HG03280 (cell line): ENCODE data around the gene ATAD2B.
A peak's percentile ranks its signal among the peaks of the same experiment; 100 is the strongest.
"Not testable (repeated sequence)": the region's sequence is repeated elsewhere in the genome, so short reads cannot be mapped to it uniquely, and the experiment has no call there.

ENCODE experiments used
- ATAC-seq: cut with Tn5 transposase; IDR thresholded peaks from one replicate; pipeline ENCODE4 v1.9.1; 2021; ENCODE audit warnings: mild to moderate bottlenecking, moderate library complexity; ENCODE audit not compliant: unreplicated experiment

The ATAD2B gene

DNA sequence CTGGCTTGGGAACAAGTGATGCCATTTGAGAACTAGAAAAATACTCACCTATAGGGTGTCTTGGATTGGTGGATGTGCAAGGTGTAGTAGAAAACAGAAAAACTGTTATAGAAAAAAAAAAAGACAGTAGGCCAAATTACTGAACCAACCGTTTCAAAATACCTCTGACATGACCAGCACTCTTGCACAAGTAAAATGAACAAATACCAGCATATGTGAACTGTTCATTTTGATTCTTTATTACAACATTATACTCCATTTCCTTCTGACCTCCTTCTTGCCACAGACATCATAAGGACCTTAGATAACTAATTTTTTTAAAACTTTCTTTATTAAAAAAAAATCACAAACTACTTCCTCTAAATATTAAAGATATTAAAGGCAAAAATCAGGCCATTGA, 125.5 kb downstream of the ATAD2B start:
- no peak for ATAC-seq

DNA sequence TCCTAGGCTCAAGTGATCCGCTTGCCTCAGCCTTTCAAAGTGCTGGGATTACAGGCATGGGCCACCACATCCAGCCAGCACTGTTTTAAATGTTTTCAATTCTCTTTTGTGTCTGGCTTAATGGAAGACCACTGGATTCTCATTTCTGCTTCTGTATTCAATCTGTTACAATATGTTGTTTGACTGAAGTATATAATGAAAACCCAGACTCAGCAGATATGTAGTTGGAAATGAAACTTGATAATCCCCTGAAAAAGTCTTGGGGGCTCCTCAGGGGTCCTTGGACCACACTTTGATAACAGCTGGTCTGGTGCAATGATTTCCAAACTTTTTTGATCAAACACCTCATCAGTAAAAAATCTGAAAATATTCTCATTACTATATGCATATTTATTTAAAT, 132.7 kb downstream of the ATAD2B start:
- ATAC-seq: no peak

DNA sequence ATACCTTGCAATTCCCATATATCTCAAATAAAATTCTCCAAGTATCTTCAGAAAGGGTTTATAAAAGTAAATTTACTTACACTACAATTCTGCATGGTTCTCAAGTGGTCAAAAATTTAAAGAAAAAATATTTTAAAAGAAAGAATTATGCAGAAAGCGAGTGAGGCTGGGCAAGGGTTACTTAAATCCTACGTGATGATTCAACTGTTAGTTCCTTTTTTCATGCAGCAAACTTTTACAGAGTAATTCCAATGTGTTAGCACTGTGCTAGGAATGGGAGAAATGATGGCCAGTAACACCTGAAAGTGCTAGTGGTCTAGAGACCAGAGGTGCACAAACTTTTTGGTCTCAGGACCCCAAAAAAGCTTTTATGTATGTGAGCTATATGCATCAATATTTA, 133.4 kb downstream of the ATAD2B start:
- ATAC-seq: no peak

DNA sequence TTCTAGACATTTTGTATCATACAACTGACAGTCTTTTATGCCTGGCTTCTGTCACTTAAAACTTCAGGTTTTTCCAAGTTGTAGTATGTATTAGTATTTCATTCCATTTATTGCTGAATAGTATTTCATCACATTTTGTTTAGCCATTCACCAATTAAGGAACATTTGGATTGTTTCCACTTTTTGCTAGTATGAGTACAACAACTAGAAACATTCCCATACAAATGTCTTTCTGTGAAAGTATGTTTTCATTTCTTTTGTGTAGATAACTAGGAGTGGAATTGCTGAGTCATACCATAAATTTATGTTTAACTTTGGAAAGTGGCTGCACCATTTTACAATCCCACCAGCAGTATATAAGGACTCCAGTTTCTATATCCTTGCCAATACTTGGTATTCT, 135.9 kb downstream of the ATAD2B start:
- no peak for ATAC-seq

DNA sequence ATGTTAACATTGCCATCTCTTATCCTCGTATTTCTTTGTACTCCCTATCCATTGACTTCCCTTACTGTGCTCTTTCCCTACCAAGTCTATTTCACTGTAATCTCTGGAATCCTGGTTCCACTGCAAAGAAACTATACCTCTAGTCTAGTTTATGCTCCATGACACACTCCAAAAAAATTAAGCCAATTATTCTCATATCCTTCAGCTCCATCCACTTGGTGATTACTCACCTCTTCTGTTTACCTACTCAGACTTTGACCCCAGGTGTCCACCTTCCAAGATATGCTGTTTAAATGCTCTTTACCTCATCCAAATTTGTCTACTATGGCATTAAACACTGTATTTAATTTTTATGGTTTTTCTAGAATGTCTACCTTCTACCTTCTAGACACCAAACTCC, 137.9 kb downstream of the ATAD2B start:
- ATAC-seq: no peak

DNA sequence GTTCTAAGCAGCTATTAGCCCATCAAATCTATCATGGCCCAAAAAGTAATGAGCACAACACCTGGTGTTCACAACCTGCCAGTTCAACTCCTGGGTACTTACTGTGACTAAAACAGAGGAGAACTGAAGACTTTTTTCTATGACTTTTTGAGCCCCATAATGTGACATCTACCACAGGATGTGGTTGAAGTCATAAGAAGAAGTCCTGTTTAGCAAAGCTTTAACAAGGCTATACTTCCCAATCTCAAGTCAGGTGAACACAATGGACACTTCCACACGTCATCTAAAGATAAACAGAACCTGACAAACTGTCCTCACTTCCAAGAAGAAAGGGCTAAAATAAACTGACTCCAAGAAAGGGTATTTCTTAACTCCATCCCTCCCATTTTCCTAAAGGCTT, 138.8 kb downstream of the ATAD2B start:
- peak; percentile 64 for ATAC-seq

DNA sequence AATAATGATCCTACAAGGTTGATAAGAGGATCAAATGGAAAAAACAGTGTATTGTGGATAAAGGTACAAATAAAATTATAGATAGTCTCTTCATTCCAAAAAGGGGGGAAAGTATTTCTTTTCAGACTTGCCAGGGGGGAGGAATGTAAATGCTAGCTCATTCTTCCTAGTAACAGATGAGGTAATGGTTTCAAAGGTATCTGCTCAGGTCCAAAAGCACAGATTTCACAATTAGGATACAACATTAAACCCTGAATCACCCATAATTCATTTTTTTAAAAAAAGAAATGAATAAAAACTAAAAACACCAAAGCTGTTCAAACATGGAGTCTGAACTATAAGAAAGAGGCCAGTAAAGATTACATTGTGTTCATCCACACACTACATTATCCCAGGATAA, 142.0 kb downstream of the ATAD2B start:
- ATAC-seq: no peak

DNA sequence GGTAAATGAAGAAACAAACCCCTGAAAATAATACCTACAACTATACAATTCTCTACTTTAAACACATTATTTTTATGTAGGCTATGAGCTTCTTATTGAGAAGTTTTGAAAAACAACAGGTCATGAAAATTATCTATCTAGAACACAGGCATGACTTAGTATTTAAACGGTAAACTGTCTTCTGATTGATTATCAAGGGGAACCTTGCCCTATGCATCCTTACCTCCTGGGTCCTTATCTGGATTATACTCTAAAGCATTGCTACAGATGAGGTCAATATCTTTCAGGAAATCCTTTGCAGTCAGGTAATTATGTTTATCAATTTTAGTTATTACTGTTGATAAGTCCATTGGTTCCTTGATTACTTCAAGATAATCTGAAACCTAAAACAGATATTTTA, 144.3 kb downstream of the ATAD2B start:
- no peak for ATAC-seq

DNA sequence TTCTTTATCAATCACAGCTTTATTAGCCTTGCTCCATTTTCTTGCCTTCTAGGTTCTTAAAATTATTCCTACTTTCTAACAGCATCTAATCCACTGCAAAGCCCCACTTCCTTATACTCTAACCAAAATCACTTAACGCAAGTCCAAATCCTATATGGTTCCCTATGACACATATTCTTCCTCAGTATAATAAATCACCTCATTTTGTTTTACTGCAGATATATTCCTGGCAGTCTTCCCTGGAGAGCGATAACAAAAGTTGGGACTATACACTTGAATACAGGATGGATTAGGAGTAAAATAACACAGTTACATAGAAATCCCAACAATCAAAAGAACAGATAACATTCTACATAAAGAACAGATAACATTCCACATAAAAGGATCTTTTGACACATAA, 144.8 kb downstream of the ATAD2B start:
- ATAC-seq: no peak

DNA sequence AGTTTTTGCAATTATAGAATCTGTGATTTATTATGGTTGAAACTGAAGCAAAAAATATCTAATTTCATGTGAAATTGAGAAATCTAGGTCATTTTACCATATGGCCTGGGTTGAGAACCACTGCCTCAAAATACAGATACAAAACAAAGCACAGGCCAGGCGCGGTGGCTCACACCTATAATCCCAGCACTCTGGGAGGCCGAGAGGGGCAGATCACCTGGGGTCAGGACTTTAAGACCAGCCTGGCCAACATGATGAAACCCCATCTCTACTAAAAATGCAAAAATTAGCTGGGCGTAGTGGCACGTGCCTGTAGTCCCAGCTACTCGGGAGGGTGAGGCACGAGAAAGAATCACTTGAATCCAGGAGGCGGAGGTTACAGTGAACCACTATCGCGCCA, 146.5 kb downstream of the ATAD2B start:
- ATAC-seq: not testable (repeated sequence)

DNA sequence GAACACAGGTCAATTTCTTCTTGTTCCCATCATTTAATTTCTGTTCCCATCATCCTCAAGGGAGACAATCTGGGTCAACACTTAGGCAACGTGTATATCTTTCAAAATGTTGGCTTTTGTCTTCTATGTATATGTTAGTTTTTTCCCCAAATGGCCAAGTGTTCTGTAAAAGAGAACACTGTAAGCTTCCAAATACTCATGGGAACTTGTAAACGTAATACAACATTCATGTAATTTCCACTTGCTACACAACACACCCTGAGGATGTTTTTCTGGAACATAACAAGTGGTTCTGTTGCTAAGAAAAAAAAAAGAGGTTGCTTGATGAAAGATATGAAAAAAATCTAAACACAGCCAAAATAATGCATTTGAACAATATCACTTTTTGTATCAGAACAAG, 149.1 kb downstream of the ATAD2B start:
- ATAC-seq: no peak

DNA sequence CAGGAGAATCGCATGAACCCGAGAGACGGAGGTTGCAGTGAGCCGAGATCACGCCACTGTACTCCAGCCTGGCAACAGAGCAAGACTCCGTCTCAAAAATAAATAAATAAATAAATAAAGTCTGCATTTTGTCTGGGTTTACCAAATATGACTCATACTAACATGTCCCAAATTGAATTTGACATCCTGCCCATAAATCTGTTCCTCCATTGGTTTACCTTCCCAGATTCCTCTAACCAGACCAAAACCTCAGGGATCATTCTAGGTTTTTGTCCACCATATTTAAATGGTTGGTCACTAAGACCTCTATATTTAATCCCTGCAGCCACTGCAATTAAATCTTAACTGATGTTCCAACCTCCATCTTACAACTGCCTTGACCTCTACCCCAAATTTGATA, 150.9 kb downstream of the ATAD2B start:
- ATAC-seq: no peak

DNA sequence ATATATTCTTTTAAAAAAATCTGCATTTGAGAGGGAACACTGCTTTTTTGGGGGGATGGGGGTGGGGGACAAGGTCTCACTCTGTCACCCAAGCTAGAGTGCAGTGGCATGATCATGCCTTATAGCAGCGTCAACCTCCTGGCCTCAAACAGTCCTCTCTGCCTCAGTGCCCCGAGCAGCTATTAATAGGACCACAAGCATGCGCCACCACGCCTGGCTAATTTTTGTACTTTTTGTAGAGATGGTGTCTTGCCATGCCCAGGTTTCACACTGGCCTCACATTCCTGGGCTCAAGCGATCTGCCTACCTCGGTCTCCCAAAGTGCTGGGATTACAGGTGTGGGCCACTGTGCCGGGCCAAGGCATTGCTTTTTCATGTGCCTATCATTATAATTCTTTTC, 154.2 kb downstream of the ATAD2B start:
- no peak for ATAC-seq

DNA sequence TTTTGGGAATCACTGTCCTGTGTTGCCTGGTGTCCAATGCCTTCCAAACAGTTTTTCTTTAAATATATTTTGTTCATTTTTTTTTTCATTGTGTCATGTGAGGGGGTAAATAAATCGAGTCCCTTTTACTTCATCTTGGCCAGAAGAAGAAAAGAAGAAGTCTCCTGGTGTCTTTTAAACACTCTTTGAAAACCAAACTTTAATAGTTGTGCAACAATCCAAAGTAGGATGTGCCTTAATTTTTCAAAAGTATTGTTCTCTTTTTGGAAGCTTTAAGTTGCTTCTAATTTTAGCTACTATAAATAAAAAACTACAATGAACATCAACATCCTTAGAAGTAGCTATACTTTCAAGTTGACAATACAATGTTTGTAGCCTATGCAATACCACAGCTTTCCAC, 154.9 kb downstream of the ATAD2B start:
- no peak for ATAC-seq

DNA sequence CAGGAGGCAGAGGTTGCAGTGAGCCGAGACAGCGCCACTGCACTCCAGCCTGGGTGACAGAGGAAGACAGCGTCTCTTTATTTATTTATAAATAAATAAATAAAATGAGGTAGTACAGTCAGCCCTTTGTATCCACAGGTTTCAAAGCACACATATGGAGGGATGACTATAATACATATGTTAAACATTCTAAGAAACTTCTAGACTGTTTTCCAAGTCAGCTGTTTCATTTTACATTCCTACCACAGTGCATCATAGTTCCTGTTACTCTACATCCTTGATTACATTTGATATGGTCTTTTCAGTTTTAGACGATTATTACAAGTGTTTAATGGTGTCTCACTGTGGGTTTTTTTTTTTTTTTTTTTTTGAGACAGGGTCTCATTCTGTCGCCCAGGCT, 157.6 kb downstream of the ATAD2B start:
- no peak for ATAC-seq

DNA sequence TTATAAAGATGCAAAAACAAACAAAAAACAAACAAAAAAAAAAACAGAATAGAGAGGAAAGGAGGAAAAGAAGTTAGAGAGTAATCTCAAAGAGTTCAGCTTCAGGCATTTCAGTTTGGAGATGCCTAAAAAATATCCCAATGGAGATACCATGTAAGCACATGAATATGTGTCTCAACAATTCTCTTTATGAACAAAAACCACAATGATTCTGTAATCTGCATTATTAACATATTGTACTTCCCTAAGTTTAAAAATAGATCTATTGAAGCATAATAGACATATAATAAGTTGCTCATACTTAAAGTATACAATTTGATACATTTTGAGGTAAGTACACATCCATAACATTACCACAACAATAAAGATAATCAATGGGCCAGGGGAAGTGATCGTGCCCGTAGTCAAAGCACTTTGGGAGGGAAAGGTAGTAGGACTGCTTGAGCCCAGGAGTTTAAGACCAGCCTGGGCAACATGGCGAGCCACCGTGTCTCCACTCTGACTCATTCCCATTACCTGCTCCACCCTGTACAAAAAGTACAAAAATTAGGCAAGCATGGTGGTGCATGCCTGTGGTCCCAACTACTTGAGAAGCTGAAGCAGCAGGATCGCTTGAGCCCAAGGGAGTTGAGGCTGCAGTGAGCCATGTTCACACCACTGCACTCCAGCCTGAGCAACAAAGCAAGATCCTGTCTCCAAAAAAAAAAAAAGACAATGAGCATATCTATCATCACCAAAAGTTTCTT, 158.9 kb downstream of the ATAD2B start:
- no peak for ATAC-seq

DNA sequence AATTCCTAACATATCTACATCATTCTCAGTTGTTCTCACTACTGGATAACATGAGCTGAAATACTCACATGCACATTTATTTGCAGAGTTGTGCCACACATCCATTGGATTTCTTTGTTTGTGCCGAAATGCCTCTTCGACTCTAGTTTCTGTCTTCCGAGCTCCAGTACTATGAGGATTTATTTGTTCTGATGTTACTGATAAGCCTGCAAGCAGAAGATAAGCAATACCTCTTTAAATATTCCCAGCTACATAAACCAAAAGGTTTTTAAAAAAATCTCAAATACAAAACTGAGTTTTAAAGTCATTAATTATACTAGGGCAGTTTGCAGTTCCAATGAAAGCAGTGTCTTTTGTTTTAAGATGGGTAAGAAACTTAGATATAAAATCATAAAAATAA, 164.8 kb downstream of the ATAD2B start:
- ATAC-seq: no peak

DNA sequence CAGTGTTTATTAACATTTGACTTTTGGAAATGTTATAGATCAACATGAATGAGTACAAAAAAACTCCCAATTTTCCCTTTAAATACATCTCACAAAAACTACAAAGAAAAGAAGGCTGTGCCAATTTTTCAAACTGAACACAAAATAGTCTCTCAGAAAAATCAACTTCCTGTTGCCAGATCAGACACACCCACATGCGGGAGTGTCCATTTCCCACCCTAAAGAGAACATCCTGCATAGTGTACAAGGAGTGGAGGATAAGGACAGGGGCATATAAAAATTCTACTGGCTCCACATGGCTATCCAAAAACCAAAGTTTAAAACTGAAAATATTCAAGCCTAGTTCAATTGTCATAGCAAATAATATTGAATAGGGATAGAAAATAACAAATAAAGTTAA, 165.3 kb downstream of the ATAD2B start:
- no peak for ATAC-seq

DNA sequence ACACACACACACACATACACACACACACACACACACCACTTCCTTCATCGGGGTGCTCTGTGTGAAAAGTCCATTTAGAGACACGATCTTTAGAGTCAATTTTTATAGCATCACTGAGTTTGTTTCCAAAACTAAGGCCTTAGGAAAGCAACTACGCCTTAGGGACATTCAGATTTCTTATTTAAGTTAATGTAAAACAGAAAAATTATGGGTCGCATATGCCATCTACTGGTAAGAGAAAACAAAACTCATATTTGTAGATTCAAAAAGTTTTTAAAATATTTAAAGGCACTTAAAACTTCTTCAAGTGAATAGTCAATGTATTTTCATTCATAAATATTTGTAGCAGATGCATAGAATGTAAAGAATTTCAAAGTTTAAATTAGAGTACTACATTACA, 166.2 kb downstream of the ATAD2B start:
- no peak for ATAC-seq

DNA sequence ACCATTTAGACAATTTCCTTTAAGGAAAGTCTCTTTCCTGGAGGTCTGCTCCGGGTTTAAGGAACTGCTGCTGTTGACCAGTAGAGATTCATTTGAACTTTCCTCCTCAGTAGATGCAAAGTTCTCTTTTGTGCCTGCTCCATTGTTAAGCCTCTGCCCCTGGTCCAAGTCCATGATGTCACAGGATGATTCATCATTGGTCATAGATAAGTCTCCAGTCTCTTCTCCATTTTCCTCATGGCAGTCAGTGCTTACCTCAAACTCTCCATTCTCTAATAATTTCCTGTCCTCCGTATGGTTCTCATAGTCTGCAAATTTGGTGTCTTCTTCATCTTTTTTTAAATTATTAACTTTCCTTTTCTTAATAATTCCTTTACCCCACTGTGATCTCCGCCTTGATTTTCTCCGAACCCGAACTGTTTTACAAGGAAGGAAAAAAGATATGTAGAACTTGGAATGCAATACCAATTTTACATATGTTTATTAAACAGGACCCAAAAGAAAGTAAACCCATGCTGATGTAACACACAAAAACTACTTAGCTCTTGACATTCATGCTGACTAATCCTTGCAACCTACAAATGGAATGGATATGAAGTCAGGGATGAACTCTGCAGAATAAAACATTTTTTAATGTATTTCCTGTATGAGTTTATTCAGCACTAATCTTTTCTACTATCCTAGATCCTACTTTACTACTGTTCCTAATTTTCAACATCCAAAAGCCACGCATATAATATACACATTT, 169.1 kb downstream of the ATAD2B start:
- ATAC-seq: no peak

DNA sequence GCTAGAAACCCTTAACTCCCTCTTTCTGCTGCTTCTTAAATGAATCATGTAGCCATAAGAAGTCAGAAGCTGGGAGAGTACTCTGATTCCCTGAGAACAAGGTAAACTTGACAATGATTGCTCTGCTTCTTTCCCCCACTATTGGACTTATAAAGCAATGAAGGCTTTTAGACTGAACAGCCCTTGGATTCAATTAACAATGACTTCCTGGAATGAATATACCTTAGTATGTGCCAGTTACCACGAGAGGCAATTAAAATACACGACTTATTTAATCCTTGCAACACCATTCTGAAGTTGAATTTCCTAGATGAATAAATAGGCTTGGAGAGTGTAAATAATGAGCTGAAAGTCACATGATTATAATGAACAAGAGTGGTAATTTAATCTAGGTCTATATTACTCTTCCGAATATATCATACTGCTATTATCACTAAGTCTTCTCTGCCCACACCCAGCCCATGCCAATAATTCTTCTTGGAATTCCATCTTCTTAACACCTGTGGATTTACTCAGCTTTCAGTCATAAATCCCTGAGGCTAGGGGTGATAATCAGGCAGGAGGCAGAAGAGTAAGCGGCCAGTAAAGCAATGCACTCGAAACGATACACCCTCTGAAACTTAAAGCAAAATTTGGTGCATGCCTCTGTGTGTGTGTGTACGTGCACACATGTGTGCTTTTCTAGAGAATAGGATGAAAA, 170.2 kb downstream of the ATAD2B start:
- no peak for ATAC-seq

DNA sequence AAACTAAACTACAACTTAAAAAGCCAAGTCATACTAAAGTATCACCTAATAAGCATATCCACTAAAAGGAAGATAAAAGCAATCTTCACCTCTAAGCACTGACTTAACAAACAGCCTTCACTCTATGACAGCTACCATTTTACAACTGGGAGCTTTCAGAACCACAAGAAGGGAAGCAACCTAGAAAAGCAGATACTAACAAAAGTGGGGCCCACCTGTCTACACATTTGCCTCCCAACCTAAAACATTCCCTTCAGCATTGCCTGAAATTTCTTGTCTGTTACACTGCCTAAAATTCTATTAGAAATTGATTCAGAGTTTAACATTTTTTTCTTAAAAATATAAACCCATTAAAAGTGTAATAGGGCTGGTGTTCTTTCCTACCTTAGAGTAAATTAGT, 172.0 kb downstream of the ATAD2B start:
- no peak for ATAC-seq
